ENCODE results near the gene ANKRD63. TPM values are rescaled to one million over a fixed set of nuclear protein-coding genes. Genes with fewer than 3 reads are reported as not detected.

ANKRD63 gene
- total and polyA plus RNA-seq, 10 of the 15 experiments (the other 5 are each of a cell fraction or from before 2014, with no cell fraction given) = not detected

DNA sequence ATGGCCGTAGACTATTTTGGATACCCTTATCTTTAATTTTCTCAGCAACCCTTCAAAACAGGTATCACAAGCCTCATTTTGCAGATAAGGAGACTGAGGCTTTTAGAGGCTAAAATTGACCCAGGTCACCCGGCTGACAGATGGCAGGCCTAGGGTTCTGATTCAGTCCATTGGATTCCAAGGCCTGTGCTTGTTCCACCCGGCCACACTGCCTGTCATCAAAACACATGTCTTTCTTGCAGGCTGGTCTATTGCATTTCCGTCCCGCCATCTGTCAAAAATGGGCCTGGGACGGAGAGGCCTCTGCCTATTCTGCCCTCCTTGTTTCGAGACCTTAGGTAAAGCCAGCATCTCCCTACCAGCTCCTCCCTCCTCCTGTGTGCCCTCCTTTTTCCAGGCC is 48.8 kb upstream of the ANKRD63 start:
- CTCF ChIA-PET = interaction anchor here (0.9 to 13.7 kb wide), 5 partner anchors 8 to 51 kb away, joined by 3 to 336 read pairs (median 4); partner anchors contain the start of genes CCDC9B, INAFM2 and PLCB2
- Histone ChIP-seq H3K27me3 (replicated peaks in 1 of 2; ENCODE audit: control insufficient read depth in 2 of 2, insufficient read depth in 2 of 2, low read length in 1 of 2) (no peaks in the 10 kb centered on the region), H3K27ac (ENCODE audit: control insufficient read depth, insufficient read depth) (no peak overlapping the region), H3K79me2 (ENCODE audit: control insufficient read depth, insufficient read depth, low read length) (no peaks in the 10 kb centered on the region), H4K20me1 (ENCODE audit: control insufficient read depth, insufficient read depth) (no peaks in the 10 kb centered on the region), H3K4me1 (ENCODE audit: control insufficient read depth, insufficient read depth, low read length) (peaks cover 9% of the 10 kb centered on the region), H3K4me3 (no peak overlapping the region), H3K9me3 (replicated peaks; ENCODE audit: control insufficient read depth, insufficient read depth, low read length) (no peaks in the 10 kb centered on the region), H2AFZ (ENCODE audit: control insufficient read depth, low read depth, low read length) (no peak overlapping the region), H3K36me3 (ENCODE audit: control insufficient read depth in 2 of 2, insufficient read depth in 2 of 2, low read length in 1 of 2) (no peaks in the 10 kb centered on the region), H3K9ac (ENCODE audit: control insufficient read depth, insufficient read depth, low read length) (no peak overlapping the region), H3K4me2 (ENCODE audit: control insufficient read depth, insufficient read depth) (no peak overlapping the region)
- SMC1A ChIA-PET (ENCODE audit: uncharacterized antibody, unreplicated experiment) = interaction anchor here (1.2 kb wide), 1 partner anchor 12 kb away, joined by 3 read pairs; no protein-coding TSS in a partner anchor
- in situ Hi-C loops (cut with MboI) = no loop called here
- 72% methylated on average over 7 of the region's 7 CpGs for WGBS (ENCODE audit: insufficient coverage, insufficient replicate concordance, low lambda C conversion rate, missing lambda C conversion rate)
- POLR2A ChIA-PET = no interaction called here
- RAD21 ChIA-PET (ENCODE audit: unreplicated experiment) = interaction anchor here (0.9 kb wide), 1 partner anchor 23 kb away, joined by 3 read pairs; the partner anchor contains the start of gene PLCB2
- no TSS peak for BruUV-seq (replicated peaks)
- ATAC-seq (no peak), FAIRE-seq (no peak), DNase-seq (ENCODE audit: low read depth, low spot score) (no peak)
- intact Hi-C loops (cut with micrococcal nuclease; ENCODE audit: unreplicated experiment) = no loop called here
- TF ChIP-seq, protein P1, sequence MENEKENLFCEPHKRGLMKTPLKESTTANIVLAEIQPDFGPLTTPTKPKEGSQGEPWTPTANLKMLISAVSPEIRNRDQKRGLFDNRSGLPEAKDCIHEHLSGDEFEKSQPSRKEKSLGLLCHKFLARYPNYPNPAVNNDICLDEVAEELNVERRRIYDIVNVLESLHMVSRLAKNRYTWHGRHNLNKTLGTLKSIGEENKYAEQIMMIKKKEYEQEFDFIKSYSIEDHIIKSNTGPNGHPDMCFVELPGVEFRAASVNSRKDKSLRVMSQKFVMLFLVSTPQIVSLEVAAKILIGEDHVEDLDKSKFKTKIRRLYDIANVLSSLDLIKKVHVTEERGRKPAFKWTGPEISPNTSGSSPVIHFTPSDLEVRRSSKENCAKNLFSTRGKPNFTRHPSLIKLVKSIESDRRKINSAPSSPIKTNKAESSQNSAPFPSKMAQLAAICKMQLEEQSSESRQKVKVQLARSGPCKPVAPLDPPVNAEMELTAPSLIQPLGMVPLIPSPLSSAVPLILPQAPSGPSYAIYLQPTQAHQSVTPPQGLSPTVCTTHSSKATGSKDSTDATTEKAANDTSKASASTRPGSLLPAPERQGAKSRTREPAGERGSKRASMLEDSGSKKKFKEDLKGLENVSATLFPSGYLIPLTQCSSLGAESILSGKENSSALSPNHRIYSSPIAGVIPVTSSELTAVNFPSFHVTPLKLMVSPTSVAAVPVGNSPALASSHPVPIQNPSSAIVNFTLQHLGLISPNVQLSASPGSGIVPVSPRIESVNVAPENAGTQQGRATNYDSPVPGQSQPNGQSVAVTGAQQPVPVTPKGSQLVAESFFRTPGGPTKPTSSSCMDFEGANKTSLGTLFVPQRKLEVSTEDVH (IDR thresholded peaks at IDR 0.05; ENCODE audit: low read depth, partially characterized antibody) = no peak
- TF ChIP-seq, protein P2, sequence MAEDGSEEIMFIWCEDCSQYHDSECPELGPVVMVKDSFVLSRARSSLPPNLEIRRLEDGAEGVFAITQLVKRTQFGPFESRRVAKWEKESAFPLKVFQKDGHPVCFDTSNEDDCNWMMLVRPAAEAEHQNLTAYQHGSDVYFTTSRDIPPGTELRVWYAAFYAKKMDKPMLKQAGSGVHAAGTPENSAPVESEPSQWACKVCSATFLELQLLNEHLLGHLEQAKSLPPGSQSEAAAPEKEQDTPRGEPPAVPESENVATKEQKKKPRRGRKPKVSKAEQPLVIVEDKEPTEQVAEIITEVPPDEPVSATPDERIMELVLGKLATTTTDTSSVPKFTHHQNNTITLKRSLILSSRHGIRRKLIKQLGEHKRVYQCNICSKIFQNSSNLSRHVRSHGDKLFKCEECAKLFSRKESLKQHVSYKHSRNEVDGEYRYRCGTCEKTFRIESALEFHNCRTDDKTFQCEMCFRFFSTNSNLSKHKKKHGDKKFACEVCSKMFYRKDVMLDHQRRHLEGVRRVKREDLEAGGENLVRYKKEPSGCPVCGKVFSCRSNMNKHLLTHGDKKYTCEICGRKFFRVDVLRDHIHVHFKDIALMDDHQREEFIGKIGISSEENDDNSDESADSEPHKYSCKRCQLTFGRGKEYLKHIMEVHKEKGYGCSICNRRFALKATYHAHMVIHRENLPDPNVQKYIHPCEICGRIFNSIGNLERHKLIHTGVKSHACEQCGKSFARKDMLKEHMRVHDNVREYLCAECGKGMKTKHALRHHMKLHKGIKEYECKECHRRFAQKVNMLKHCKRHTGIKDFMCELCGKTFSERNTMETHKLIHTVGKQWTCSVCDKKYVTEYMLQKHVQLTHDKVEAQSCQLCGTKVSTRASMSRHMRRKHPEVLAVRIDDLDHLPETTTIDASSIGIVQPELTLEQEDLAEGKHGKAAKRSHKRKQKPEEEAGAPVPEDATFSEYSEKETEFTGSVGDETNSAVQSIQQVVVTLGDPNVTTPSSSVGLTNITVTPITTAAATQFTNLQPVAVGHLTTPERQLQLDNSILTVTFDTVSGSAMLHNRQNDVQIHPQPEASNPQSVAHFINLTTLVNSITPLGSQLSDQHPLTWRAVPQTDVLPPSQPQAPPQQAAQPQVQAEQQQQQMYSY (CRISPR knock-in tag; IDR thresholded peaks at IDR 0.05) = no peak
- TF ChIP-seq, protein P3, sequence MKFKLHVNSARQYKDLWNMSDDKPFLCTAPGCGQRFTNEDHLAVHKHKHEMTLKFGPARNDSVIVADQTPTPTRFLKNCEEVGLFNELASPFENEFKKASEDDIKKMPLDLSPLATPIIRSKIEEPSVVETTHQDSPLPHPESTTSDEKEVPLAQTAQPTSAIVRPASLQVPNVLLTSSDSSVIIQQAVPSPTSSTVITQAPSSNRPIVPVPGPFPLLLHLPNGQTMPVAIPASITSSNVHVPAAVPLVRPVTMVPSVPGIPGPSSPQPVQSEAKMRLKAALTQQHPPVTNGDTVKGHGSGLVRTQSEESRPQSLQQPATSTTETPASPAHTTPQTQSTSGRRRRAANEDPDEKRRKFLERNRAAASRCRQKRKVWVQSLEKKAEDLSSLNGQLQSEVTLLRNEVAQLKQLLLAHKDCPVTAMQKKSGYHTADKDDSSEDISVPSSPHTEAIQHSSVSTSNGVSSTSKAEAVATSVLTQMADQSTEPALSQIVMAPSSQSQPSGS (IDR thresholded peaks at IDR 0.05; ENCODE audit: low read length) = no peak
- TF ChIP-seq SREBF2 (IDR thresholded peaks at IDR 0.05; ENCODE audit: low read length) (no peak), CHD2 (IDR thresholded peaks at IDR 0.05; ENCODE audit: borderline replicate concordance, low read depth, low read length) (no peak), FOS (IDR thresholded peaks at IDR 0.05; ENCODE audit: borderline replicate concordance, extremely low read depth, insufficient read length) (no peak), TCF12 (IDR thresholded peaks at IDR 0.05; ENCODE audit: low read depth, low read length) (no peak), KAT2A (conservative IDR thresholded peaks at IDR 0.05; ENCODE audit: control insufficient read depth, low read depth, low read length) (no peak), NR2F1 (conservative IDR thresholded peaks at IDR 0.05) (no peak), SMARCA5 (IDR thresholded peaks at IDR 0.05) (no peak)
- TF ChIP-seq, protein P4, sequence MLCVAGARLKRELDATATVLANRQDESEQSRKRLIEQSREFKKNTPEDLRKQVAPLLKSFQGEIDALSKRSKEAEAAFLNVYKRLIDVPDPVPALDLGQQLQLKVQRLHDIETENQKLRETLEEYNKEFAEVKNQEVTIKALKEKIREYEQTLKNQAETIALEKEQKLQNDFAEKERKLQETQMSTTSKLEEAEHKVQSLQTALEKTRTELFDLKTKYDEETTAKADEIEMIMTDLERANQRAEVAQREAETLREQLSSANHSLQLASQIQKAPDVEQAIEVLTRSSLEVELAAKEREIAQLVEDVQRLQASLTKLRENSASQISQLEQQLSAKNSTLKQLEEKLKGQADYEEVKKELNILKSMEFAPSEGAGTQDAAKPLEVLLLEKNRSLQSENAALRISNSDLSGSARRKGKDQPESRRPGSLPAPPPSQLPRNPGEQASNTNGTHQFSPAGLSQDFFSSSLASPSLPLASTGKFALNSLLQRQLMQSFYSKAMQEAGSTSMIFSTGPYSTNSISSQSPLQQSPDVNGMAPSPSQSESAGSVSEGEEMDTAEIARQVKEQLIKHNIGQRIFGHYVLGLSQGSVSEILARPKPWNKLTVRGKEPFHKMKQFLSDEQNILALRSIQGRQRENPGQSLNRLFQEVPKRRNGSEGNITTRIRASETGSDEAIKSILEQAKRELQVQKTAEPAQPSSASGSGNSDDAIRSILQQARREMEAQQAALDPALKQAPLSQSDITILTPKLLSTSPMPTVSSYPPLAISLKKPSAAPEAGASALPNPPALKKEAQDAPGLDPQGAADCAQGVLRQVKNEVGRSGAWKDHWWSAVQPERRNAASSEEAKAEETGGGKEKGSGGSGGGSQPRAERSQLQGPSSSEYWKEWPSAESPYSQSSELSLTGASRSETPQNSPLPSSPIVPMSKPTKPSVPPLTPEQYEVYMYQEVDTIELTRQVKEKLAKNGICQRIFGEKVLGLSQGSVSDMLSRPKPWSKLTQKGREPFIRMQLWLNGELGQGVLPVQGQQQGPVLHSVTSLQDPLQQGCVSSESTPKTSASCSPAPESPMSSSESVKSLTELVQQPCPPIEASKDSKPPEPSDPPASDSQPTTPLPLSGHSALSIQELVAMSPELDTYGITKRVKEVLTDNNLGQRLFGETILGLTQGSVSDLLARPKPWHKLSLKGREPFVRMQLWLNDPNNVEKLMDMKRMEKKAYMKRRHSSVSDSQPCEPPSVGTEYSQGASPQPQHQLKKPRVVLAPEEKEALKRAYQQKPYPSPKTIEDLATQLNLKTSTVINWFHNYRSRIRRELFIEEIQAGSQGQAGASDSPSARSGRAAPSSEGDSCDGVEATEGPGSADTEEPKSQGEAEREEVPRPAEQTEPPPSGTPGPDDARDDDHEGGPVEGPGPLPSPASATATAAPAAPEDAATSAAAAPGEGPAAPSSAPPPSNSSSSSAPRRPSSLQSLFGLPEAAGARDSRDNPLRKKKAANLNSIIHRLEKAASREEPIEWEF (IDR thresholded peaks at IDR 0.05; ENCODE audit: insufficient replicate concordance, low read depth, low read length) = no peak

All from GM12878 (cell line).